ENCODE data around the gene RNPEP. TPM values are rescaled to one million over a fixed set of nuclear protein-coding genes. Genes with fewer than 3 reads are reported as not detected.

Gene RNPEP
- total RNA-seq, 1 donor from 2014 or later, result 75.8 TPM

GRCh38 chr1:201984446-201984845 is 2.0 kb downstream of the RNPEP start:
- no peak for TF ChIP-seq CTCF (IDR thresholded peaks at IDR 0.05; ENCODE audit: insufficient read depth, low read length, poor library complexity, severe bottlenecking)

GRCh38 chr1:201985355-201985754 is 2.9 kb downstream of the RNPEP start:
- Histone ChIP-seq H3K27me3 (ENCODE audit: control insufficient read depth, insufficient read depth, low read length) (no peaks in the 10 kb centered on the region), H3K36me3 (ENCODE audit: control insufficient read depth, insufficient read depth, low read length) (no peaks in the 10 kb centered on the region), H3K4me3 (ENCODE audit: low read depth, low read length) (no peak overlapping the region)
- TF ChIP-seq CTCF (IDR thresholded peaks at IDR 0.05; ENCODE audit: insufficient read depth, low read length, poor library complexity, severe bottlenecking), result no peak
- DNase-seq (ENCODE audit: low read depth), result no peak

More at GRCh38 chr1:201984446-201984845, 2.0 kb downstream of the RNPEP start:
- H3K36me3 ChIP-seq (ENCODE audit: control insufficient read depth, insufficient read depth, low read length), result no peaks in the 10 kb centered on the region
- no peak overlapping the region for H3K4me3 ChIP-seq (ENCODE audit: low read depth, low read length)
- DNase-seq (ENCODE audit: low read depth), result no peak
- H3K27me3 ChIP-seq (ENCODE audit: control insufficient read depth, insufficient read depth, low read length), result no peaks in the 10 kb centered on the region

GRCh38 chr1:201988601-201989000 is 6.2 kb downstream of the RNPEP start:
- Histone ChIP-seq H3K27me3 (ENCODE audit: control insufficient read depth, insufficient read depth, low read length) (no peaks in the 10 kb centered on the region), H3K4me3 (ENCODE audit: low read depth, low read length) (no peak overlapping the region), H3K36me3 (ENCODE audit: control insufficient read depth, insufficient read depth, low read length) (no peaks in the 10 kb centered on the region)
- TF ChIP-seq CTCF (IDR thresholded peaks at IDR 0.05; ENCODE audit: insufficient read depth, low read length, poor library complexity, severe bottlenecking), result no peak
- DNase-seq (ENCODE audit: low read depth), result no peak

- Histone ChIP-seq H3K4me3 (ENCODE audit: low read depth, low read length) (no peak overlapping the region), H3K36me3 (ENCODE audit: control insufficient read depth, insufficient read depth, low read length) (no peaks in the 10 kb centered on the region), H3K27me3 (ENCODE audit: control insufficient read depth, insufficient read depth, low read length) (no peaks in the 10 kb centered on the region)
- TF ChIP-seq CTCF (IDR thresholded peaks at IDR 0.05; ENCODE audit: insufficient read depth, low read length, poor library complexity, severe bottlenecking), result no peak
- no peak for DNase-seq (ENCODE audit: low read depth)
Observed at GRCh38 chr1:201989354-201990128, 7.1 kb downstream of the RNPEP start.

GRCh38 chr1:201990427-201990826 is 8.0 kb downstream of the RNPEP start:
- H3K27me3 ChIP-seq (ENCODE audit: control insufficient read depth, insufficient read depth, low read length), result no peaks in the 10 kb centered on the region
- TF ChIP-seq CTCF (IDR thresholded peaks at IDR 0.05; ENCODE audit: insufficient read depth, low read length, poor library complexity, severe bottlenecking), result no peak
- H3K4me3 ChIP-seq (ENCODE audit: low read depth, low read length), result no peak overlapping the region
- H3K36me3 ChIP-seq (ENCODE audit: control insufficient read depth, insufficient read depth, low read length), result peaks cover 1% of the 10 kb centered on the region
- DNase-seq (ENCODE audit: low read depth), result no peak
